GM12864 (cell line): ENCODE measurements around the gene POLR3A.
"Not testable (repeated sequence)": the region's sequence is repeated elsewhere in the genome, so short reads cannot be mapped to it uniquely, and the experiment has no call there.

Experiments
- DNase-seq: peaks from one replicate; pipeline ENCODE4 v3.0.0-alpha.2; 2011; ENCODE audit warnings: low read depth
- H3K4me3 ChIP-seq: 2 replicates; pipeline ENCODE4 v1.5.1; 2011; ENCODE audit warnings: mild to moderate bottlenecking, low read depth, low read length, control low read depth
- TF ChIP-seq, protein P1 (sequence below): IDR thresholded peaks from 2 replicates; pipeline ENCODE4 v1.5.1; 2011; ENCODE audit warnings: low read depth, mild to moderate bottlenecking, moderate library complexity, low read length, control low read depth, inconsistent platforms; ENCODE audit errors: missing control alignments

POLR3A gene

GRCh38 chr10:78009662-78010061 is 19.7 kb downstream of the POLR3A start:
- H3K4me3 ChIP-seq: no peak overlapping the region
- no peak for DNase-seq
- TF ChIP-seq, protein P1, sequence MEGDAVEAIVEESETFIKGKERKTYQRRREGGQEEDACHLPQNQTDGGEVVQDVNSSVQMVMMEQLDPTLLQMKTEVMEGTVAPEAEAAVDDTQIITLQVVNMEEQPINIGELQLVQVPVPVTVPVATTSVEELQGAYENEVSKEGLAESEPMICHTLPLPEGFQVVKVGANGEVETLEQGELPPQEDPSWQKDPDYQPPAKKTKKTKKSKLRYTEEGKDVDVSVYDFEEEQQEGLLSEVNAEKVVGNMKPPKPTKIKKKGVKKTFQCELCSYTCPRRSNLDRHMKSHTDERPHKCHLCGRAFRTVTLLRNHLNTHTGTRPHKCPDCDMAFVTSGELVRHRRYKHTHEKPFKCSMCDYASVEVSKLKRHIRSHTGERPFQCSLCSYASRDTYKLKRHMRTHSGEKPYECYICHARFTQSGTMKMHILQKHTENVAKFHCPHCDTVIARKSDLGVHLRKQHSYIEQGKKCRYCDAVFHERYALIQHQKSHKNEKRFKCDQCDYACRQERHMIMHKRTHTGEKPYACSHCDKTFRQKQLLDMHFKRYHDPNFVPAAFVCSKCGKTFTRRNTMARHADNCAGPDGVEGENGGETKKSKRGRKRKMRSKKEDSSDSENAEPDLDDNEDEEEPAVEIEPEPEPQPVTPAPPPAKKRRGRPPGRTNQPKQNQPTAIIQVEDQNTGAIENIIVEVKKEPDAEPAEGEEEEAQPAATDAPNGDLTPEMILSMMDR: no peak

DNA sequence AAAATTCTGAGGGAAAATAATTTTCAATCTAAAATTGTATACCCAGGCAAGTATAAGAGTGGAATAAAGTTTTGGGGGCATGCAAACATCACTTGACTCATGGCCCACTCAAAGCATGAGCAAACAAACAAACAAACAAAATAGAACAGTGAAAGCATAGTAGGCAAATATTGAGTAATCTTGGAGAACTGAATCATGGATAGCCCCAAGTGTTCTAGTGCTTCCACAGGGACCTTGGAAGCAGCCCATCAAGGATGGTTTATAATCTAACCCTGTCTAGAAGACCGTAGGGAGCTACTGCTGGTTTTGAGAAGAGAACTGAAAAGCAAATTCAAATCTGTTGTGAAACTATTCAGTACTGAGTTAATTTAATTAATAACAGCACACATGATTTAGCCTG is 22.1 kb downstream of the POLR3A start:
- no peak overlapping the region for H3K4me3 ChIP-seq
- DNase-seq: no peak
- TF ChIP-seq, protein P1: no peak

- no peak overlapping the region for H3K4me3 ChIP-seq
- TF ChIP-seq, protein P1: no peak
- no peak for DNase-seq
Measured at GRCh38 chr10:78004215-78005026, 24.9 kb downstream of the POLR3A start.

- no peak for DNase-seq
- TF ChIP-seq, protein P1: no peak
- H3K4me3 ChIP-seq: no peak overlapping the region
Measured at GRCh38 chr10:78002541-78003288, 26.6 kb downstream of the POLR3A start.

- H3K4me3 ChIP-seq: no peak overlapping the region
- DNase-seq: no peak
- TF ChIP-seq, protein P1: no peak
Measured at GRCh38 chr10:78000956-78001472, 28.3 kb downstream of the POLR3A start.

DNA sequence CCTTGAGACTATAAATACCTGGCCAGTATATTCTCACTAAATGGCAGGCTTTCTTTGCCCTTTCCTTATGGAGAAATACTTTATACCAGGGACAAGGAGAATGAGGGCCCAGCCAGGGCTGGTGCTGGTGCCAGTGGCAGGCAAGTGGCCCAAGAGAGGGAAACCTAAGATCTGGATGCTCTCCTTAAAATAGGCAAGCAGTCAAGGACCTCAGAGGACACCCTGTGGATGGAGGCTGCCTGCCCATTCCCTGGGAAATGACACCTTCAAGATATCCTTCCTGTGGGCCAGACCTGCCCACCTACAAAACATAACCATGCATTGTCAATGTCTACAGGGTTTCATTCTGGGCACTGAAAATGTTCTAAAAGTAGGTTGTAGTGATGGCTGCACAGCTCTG is 29.1 kb downstream of the POLR3A start:
- H3K4me3 ChIP-seq: no peak overlapping the region
- no peak for DNase-seq
- TF ChIP-seq, protein P1: no peak

DNA sequence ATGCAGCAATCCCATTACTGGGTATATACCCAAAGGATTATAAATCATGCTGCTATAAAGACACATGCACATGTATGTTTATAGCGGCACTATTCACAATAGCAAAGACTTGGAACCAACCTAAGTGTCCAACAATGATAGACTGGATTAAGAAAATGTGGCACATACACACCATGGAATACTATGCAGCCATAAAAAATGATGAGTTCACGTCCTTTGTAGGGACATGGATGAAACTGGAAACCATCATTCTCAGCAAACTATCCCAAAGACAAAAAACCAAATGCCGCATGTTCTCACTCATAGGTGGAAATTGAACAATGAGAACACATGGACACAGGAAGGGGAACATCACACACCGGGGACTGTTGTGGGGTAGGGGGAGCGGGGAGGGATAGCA is 30.5 kb downstream of the POLR3A start:
- DNase-seq: not testable (repeated sequence)

More for the DNA sequence above, 30.5 kb downstream of the POLR3A start:
- H3K4me3 ChIP-seq: not testable (repeated sequence)
